DMS 273 (cell line): ENCODE measurements around the gene PPP1R15B.

ENCODE experiments used
- DNase-seq: peaks from one replicate; lab custom pipeline; 2025; ENCODE audit not compliant: unreplicated experiment; lab: John Stamatoyannopoulos, UW

The PPP1R15B gene

GRCh38 chr1:204402391-204402790 is 9.2 kb downstream of the PPP1R15B start:
- no peak for DNase-seq

GRCh38 chr1:204401730-204402129 is 9.9 kb downstream of the PPP1R15B start:
- no peak for DNase-seq

GRCh38 chr1:204400882-204401510 is 10.6 kb downstream of the PPP1R15B start:
- DNase-seq, result no peak

GRCh38 chr1:204398197-204399125 is 13.2 kb downstream of the PPP1R15B start:
- DNase-seq, result peak; percentile 97

GRCh38 chr1:204396015-204396583 is 15.5 kb downstream of the PPP1R15B start:
- no peak for DNase-seq

GRCh38 chr1:204391629-204392028 is 20.0 kb downstream of the PPP1R15B start:
- DNase-seq, result no peak

GRCh38 chr1:204390751-204391466 is 20.7 kb downstream of the PPP1R15B start:
- DNase-seq, result peak; percentile 69

GRCh38 chr1:204385727-204386126 is 25.9 kb downstream of the PPP1R15B start:
- no peak for DNase-seq

- peak; percentile 75 for DNase-seq
Measured at GRCh38 chr1:204384636-204385352, 26.8 kb downstream of the PPP1R15B start.

GRCh38 chr1:204383163-204383904 is 28.3 kb downstream of the PPP1R15B start:
- no peak for DNase-seq

GRCh38 chr1:204382714-204383083 is 28.9 kb downstream of the PPP1R15B start:
- DNase-seq, result no peak

GRCh38 chr1:204380293-204380831 is 31.3 kb downstream of the PPP1R15B start:
- DNase-seq, result no peak

GRCh38 chr1:204377800-204378668 is 33.6 kb downstream of the PPP1R15B start:
- DNase-seq, result peak; percentile 76

GRCh38 chr1:204376919-204377799 is 34.5 kb downstream of the PPP1R15B start:
- DNase-seq, result no peak

- no peak for DNase-seq
Measured at GRCh38 chr1:204376465-204376864, 35.2 kb downstream of the PPP1R15B start.

GRCh38 chr1:204373911-204374310 is 37.7 kb downstream of the PPP1R15B start:
- no peak for DNase-seq

GRCh38 chr1:204370176-204370575 is 41.4 kb downstream of the PPP1R15B start:
- no peak for DNase-seq
